GM21528 (cell line): ENCODE measurements around the gene USP12.
A peak's percentile ranks its signal among the peaks of the same experiment; 100 is the strongest.

ENCODE experiments used
- ATAC-seq: cut with Tn5 transposase; IDR thresholded peaks from one replicate; pipeline ENCODE4 v1.9.1; 2021; ENCODE audit warnings: mild to moderate bottlenecking, moderate library complexity; ENCODE audit not compliant: unreplicated experiment, low FRiP score

USP12 gene

DNA sequence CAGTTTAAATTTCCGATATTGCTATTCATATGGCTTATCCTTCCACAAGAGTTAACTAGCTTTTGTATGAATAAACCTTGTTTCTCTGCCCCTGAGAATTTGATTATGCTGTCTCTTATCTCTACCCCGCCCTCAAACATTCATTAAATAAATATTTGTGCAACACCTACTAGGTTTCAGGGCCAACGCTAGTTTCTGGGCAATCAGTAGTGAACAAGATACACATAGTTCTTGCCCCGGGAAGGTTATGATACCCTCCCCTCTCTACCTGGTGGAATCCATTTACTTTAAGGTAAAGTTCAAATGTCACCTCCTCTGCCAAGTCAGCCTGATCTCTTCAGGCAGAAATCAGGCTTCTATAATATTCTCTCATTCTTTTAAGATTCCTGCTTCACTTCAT, 16.6 kb upstream of the USP12 start:
- ATAC-seq, result no peak

DNA sequence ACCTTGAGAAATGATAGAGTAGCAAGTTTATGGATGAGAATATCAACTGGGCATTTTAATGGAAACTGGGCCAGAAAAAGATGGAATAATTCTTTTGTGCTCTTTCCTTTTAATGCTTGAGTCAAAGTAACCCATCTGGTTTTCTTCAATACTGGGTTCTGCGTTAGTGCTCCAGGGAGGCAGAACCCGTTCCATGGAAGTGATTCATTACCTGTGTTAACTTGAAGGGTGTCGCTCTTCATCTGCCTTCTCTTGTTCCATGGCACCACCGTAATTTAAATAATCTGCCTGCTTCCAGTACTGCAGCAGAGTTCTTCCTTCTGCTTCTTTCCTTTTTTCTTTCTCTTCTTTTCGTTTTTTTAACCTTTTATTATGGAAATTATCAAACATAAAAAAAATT, 14.7 kb upstream of the USP12 start:
- ATAC-seq, result no peak

DNA sequence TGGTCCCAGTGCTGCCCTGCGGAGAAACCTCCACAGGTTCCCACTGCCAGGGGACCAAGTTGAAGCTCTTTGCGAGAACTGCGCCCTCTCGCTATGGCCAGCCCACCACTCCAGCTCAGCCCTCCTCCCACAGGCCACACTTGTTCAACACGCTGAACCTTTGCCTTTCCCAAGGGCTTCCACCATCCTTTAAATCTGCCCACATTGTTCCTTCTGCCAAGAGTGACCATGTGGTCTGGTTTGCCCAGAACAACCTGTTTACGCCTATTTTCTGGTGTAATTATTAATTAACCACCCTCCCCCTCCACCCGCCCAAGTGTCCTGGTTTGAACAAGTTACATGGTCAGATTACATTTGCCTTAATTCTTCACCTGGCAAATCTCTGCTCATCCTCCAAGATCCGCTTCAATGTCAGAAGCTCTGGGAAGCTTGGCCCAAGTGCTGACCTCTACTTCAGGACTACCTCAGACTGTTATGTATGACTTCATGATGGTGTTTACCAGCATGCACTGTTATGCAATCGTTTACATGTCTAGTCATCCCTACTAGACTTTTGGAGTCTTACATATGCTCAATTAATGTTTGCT, 12.0 kb upstream of the USP12 start:
- no peak for ATAC-seq

DNA sequence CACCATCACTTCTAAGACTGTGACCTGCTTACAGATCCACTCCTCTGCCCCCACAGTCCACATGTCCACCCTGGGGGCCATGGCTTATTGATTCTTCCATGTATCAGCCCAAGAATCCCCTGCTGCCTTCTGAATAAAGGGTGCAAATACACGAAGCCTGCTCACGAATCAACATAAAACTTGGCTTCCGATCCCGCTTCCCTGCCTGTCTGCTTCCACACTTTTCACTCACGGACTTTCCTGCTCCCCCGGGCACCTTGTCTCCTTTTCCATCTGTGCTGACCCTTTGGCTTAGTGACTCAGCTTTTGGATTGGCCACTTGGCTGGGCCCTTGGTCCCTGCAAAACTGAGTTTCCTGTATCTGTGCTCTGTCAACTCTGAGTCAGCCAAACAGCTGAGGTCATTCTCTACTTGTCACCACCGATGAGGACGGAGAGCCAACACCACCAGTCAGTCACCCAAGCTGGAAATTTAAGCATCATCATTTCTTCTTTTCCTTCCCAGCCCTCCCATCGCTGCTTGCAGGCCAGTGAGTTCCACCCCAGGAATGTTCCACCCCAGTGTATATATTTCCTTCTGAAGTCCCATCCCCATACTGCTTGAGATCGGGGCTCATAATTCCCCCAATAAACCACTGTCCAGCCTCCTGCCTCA, 11.4 kb upstream of the USP12 start:
- ATAC-seq, result no peak

DNA sequence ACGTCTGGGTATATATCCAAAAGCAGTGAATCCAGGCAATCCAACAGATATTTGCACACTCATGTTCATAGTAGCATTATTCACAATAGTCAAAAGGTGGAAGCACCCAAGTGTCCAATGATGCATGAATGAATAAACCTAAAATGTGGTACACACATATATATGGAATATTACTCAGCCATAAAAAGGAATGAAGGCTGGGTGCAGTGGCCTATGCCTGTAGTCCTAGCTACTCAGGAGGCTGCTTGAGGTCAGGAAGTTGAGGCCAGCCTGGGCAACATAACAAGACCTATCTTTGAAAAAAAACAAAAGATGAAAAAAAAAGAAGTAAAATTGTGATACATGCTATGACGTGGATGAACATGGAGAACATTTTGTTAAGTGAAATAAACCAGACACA, 10.4 kb upstream of the USP12 start:
- no peak for ATAC-seq

DNA sequence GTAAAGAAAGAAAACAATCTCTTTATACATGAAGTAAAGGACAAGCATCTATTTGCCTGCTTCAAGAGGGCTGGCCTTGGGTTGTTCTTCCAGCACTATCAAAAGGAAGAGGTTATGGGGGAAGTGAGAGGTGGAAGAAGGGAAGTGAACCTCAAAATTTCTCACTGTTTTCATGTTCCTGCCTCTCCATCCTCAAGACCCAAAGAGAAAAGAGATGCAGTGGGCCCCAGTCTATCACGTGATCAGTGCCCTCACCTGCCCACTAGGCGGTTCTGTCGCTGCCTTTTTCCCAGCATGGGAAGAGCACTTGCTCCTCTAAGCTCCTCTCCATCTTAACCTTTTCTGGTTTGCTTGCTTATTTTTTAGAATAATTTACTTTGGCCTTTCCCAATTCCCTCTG, 6.2 kb upstream of the USP12 start:
- ATAC-seq, result no peak

DNA sequence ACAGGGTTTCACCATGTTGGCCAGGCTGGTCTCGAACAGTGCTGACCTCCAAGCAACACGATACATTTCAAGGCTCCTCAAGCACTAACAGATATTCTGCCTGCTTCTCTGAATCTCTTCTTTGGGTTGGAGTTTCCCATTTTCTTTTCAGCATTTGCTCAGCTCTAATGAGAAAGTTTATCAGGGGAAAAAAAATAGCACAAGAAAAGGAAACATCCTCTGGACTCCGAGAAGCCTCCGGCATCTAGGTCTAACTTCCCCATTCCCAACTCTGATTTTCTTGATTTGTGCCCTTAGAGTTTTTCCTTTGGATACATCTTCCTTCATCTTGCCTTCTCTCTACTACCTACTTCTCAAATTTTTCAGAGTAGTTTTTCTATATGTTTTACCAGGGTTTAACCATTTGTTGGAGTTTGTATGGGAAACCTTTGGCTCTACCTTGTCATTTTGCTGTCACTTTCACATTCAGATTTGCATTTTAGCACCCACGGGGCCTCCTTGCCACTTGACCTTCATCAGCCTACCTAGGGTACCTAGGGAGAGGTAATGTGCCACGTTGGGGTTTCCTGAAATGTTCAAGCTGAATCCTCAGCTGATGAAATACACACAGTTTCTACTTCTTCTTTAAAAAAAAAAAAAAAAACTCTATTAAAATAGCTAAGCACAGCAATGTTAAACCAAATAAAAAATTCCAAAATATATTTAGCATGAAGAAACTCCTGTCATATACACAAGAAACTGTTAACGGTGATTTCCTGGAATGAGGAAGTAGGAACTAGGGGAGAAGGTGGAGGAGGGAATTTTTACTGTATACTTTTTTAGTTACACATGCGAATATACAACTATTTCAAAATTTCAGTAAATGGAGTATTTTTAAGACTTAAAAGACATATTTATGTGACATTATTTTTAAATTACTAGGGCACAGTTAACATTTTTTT, 5.1 kb upstream of the USP12 start:
- ATAC-seq, result no peak

DNA sequence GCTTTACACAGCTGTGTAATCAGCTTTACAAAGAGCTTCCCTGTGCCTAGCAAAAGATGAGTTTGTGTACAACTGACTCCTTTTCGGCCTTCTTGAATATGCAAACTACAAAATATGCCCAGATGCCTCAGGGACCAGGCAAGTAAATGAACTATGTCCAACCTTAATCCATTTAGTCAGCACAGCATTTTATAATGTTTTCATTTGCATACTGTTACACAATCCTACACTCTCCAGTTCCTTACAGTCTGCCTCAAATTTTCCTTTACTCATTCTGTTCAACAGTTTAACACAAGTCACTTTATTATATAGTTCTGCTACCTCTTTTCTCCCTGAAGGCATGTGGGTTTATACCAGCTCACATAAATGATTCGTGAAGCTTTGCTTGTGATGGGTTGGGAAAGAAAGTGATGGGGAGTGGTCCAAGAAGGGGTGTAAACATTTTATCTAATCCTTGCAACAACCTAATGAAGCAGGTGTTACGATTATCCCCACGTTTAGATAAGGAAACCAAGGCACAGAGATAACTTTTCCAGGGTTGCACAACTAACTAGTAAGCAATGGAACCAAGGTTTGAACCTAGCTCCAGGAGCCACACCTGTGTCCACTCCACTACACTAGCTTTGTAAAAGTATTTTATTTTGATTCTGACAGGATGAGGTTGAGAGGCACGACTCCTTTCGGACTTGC, 3.3 kb upstream of the USP12 start:
- no peak for ATAC-seq

DNA sequence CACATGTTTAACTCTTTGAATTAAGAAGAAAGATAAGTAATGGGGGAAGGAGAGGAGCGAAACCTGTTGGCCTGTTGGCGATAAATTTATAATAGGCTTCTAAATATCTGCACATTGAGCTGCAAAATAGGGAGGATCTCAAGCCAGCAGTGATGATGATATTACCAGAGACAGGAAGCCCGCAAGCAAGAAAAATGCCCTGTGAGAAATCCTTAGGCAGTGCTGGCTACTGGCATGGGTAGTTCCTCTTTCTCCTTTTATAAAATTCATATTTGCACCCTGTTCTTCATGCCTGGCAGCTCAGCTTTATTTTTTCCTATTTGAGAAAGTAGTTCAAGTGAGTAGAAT, 858 bp upstream of the USP12 start:
- no peak for ATAC-seq

DNA sequence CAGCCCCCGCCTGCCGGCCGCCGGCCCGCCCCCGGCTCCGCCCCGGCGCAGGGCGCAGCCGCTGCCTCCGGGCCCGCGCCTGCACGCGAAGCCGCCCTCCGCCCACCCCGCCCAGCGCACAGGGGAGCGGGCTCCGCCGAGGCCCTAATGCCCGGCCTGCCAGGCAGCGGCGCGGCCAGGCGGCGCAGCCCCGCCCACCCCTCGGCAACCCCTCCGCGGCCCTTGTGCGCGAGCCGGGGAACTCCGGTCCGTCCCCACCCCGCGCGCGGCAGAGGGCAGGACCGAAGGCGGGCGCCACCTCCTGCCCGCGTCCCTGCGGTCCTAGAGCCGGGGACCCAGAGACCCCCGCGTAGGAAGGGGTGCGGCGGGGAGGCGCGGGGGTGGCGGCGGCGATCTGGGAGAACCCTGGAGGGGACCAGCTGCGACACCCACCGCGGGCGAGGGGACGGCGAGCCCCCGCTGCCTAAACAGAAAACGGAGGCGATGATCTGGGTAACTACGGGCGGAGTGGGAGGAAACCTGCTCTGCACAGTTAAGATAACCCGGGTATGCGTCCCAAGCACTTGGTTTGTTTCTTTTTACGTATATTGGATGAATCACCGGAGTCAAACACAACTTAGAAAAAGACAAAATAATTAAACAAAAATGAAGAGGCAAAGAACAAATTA, 350 bp upstream of the USP12 start:
- peak; percentile 61 for ATAC-seq

DNA sequence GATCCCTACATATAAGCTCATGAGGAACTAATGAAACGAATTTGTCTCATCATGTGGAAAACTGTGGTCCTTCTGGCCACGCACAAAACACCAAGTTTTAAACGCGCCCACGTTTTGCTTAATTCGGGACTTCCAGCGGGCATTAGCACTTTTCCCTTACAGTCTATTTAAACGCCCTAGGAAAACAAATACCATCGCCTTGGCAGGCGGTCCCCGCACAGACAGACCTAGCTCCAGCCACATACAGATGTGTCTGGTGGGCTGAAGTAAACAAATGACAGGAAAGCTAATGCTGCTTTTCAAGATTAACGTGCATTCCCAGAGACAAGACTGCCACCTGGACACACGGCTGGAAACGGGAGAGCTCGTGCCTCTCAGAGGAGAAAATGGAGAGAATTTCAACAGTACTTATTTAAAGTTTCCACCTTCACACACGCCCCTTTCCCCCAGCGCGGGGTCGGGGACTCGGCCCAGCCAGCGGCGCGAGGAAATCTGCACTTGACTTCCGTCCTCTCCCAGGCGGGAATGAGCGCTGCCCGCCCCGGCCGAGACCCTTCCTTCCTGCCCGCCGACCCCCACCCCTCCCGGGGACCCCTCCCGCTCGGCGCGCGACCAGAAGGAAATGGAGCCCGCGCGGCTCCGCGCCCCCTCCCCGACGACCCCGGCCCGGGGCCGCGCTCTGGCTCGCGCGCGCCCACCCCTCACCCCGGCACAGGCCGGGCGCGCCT, 931 bp downstream of the USP12 start:
- peak; percentile 10 for ATAC-seq

DNA sequence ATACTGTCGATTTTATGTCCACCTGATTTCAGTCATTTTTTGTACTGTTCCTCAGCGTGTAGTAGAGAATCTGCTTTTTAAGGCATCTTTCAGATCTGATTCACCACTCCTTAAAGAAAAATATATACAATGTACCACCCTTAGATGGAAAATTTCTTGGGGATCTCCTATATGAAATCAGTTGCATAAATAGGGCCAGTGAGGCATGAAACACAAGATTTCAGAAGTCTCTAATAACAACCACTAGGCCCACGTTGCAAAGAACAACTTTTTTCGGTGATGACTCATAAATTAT, 1.4 kb downstream of the USP12 start:
- ATAC-seq, result no peak

DNA sequence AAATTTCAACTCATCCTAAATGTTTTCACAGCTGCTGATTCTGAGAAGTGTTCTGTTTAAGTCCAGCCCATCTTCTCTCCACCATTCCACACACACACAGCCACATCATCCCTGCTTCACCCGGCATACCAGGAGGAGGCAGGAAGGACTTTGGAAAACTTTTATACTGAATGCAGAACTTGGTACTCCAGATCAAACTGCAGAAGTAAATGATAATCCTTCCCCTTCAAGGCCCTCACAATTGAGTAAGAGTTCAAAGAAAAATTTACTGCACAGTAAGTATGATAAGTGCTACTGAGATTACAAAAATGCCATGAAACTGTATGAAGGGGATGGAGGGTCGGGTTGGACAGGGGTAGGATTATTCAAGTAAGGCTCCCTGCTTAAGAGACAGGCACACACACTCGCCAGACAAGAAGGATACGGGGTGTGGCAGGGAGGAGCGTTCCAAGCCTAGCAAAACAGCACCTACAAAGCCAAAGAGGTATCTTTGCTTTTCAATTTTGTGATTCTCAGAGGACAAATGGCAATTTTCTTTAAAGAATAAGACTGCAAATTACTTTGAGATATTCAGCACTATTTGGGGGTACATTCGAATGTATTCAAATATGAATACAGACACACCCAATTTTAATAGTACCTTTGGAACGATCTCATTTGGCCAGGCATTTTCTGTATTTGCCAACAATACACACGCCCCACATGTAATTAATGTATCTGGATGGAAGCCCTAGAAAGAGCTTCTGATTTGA, 2.5 kb downstream of the USP12 start:
- no peak for ATAC-seq

DNA sequence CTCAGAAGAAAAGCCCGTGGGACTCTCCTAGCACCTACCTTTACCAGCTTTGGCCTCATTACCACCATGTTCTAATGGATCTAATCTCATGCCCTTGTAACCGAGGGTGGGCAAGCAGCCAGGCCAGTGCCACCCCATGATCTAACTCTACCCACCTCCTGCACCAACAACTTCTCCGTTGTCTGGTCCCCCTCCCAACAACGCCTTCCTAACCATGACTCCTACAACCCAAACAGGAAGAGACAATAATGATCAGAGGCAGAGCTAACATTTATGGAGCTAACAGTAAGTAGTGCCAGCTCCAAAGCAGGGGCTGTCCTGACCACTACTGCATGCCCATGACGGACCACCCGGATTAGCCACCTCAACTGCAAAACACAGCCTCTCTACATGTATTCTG, 3.5 kb downstream of the USP12 start:
- ATAC-seq, result no peak

DNA sequence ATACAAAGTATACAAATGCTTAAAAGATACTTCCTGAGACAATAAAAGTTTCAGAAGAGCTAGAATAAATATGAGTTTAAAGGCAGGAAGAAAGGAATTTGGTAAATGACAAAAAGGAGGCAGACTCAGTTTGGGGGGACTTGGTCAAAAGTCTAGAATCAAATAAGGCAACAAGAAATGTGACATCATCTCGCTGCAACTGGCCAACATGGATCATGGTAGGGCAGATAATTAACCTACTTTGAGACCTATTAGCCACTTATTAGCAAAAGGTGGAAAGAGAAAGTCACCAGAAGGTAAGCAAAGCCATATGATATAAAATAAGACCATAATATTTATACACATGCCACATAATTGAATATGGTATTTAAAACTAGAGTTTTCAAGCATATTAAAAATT, 5.3 kb downstream of the USP12 start:
- ATAC-seq, result no peak

DNA sequence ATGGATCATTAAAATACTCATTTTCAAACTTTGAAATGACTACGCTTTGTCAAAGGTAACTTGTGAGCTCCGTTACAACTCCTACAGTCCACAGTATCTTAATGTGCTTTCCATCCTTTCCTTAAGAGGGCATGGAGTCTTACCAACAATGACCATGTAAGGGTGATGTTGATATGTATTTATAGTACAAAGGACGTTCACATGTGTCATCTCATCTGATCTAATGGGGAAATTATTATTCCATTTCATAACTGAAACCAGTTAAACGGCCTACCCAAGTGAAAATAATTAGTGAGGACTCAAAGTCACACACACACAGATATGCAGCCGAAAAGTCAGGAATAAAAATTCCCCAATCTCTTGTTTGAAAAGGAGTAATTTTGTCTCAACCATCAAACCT, 9.6 kb downstream of the USP12 start:
- ATAC-seq, result no peak

DNA sequence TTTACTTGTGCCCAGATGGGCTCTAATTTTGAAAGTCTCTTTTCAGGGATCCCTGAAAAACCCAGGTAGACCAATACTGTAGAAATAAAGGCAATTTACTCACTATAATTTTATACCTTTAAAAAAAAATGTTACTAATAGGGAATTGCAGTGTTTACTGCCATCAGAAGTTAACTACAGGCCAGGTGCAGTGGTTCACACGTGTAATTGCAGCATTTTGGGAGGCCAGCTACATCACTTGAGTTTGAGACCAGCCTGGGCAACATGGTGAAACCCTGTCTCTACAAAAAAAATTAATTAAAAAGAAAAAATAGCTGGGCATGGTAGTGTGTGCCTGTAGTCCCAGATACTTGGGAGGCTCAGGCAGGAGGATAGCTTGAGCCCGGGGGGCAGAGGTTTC, 10.2 kb downstream of the USP12 start:
- no peak for ATAC-seq

DNA sequence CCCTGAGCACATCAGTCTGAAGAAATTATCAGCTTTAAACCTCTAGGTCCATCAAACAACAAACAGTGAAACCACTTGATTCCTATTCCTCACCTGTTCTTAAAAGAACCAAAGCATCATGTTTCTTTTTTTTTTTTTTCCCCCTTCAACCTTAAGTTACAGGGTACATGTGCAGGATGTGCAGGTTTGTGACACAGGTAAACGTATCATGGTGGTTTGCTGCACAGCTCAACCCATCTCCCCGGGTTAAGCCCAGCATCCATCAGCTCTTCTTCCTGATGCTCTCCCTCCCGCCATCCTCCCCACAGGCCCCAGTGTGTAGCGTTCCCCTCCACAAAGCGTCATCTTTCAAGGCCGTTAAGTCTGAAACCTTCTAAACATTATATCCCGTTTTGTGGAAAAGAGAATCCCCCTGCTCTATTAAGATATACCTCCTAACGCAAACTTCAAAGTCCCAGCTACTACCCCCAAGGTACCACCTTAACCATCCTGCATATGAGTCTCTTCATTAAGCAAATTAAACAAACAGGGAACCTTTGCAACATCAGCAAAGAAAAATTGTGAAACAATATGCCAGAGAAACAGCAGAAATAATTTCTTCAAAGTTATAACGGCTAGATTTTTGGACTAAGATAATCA, 10.8 kb downstream of the USP12 start:
- no peak for ATAC-seq
